SK-N-MC (cell line): ENCODE measurements around the gene CGB5.

Source experiments
- EZH2 ChIP-seq: fragments of 200-600 bp; sonication (generic); IDR thresholded peaks from one replicate; pipeline ENCODE4 v1.6.1; 2017; ENCODE audit warnings: antibody characterized with exemption
- POLR2AphosphoS5 ChIP-seq: IDR thresholded peaks from 2 replicates; pipeline ENCODE4 v1.6.1; 2012; ENCODE audit warnings: mild to moderate bottlenecking, low read depth, low read length, borderline replicate concordance

DNA sequence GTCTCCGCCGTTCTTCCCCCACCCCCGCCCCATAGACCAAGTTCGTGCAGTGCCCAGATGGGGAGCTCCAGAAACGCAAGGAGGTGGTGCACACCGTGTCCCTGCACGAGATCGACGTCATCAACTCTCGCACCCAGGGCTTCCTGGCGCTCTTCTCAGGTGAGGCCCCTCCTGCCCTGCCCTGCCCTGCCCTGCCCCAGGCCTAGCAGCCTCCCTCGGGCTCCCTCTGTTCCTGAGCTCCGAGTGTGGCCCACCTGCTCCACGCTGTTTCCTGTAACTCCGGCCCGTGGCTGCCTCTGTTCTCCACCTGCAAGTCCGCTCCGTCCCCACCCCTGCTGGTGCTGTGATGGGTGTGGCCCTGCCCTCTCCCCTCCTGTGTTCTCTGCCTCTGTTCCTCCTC, 33.2 kb upstream of the CGB5 start:
- TF ChIP-seq EZH2 (no peak), POLR2AphosphoS5 (no peak)
